CMK (cell line): ENCODE results near the gene GOLGA5.
"Not testable (repeated sequence)": the region's sequence is repeated elsewhere in the genome, so short reads cannot be mapped to it uniquely, and the experiment has no call there.

Experiments
- DNase-seq: peaks from one replicate; pipeline ENCODE4 v3.0.0-alpha.2; 2010; ENCODE audit warnings: low read depth

Gene GOLGA5

GRCh38 chr14:92820536-92820840 lies 26.4 kb downstream of the GOLGA5 start:
- DNase-seq, result not testable (repeated sequence)

GRCh38 chr14:92830902-92831301 lies 36.8 kb downstream of the GOLGA5 start:
- no peak for DNase-seq

GRCh38 chr14:92832137-92832700 lies 38.1 kb downstream of the GOLGA5 start:
- peak; percentile 18 for DNase-seq

- DNase-seq, result no peak
These were observed 47.8 kb downstream of the GOLGA5 start for GRCh38 chr14:92841930-92842329.

- DNase-seq, result no peak
These were observed 50.1 kb downstream of the GOLGA5 start for GRCh38 chr14:92844204-92844603.

- DNase-seq, result peak; percentile 62
These were observed 52.2 kb downstream of the GOLGA5 start for GRCh38 chr14:92846162-92846897.

- no peak for DNase-seq
These were observed 53.2 kb downstream of the GOLGA5 start for GRCh38 chr14:92847278-92847677.

GRCh38 chr14:92847749-92848148 lies 53.6 kb downstream of the GOLGA5 start:
- no peak for DNase-seq

GRCh38 chr14:92848887-92849286 lies 54.8 kb downstream of the GOLGA5 start:
- DNase-seq, result no peak

GRCh38 chr14:92850492-92850891 lies 56.4 kb downstream of the GOLGA5 start:
- DNase-seq, result no peak

- DNase-seq, result not testable (repeated sequence)
These were observed 59.0 kb downstream of the GOLGA5 start for GRCh38 chr14:92853136-92853535.

GRCh38 chr14:92860049-92860840 lies 66.1 kb downstream of the GOLGA5 start:
- DNase-seq, result no peak

GRCh38 chr14:92861856-92862745 lies 68.0 kb downstream of the GOLGA5 start:
- no peak for DNase-seq

GRCh38 chr14:92863286-92864080 lies 69.4 kb downstream of the GOLGA5 start:
- DNase-seq, result no peak

GRCh38 chr14:92865674-92866073 lies 71.6 kb downstream of the GOLGA5 start:
- DNase-seq, result no peak

GRCh38 chr14:92866181-92866752 lies 72.2 kb downstream of the GOLGA5 start:
- DNase-seq, result no peak

- no peak for DNase-seq
These were observed 73.1 kb downstream of the GOLGA5 start for GRCh38 chr14:92866901-92867865.

GRCh38 chr14:92874962-92875661 lies 81.0 kb downstream of the GOLGA5 start:
- DNase-seq, result no peak

GRCh38 chr14:92877757-92878431 lies 83.8 kb downstream of the GOLGA5 start:
- no peak for DNase-seq
